HG03460 (cell line): ENCODE data around the gene ZBTB21.

Experiments used
- ATAC-seq: cut with Tn5 transposase; IDR thresholded peaks from one replicate; pipeline ENCODE4 v1.9.1; 2021; ENCODE audit not compliant: unreplicated experiment

Gene ZBTB21

GRCh38 chr21:42040411-42041180, 30.4 kb upstream of the ZBTB21 start:
- ATAC-seq = no peak

GRCh38 chr21:42039911-42040351, 29.8 kb upstream of the ZBTB21 start:
- no peak for ATAC-seq

- ATAC-seq = no peak
Measured at GRCh38 chr21:42039470-42039901, 29.3 kb upstream of the ZBTB21 start.

- no peak for ATAC-seq
Measured at GRCh38 chr21:42038826-42039425, 28.8 kb upstream of the ZBTB21 start.

GRCh38 chr21:42038393-42038792, 28.2 kb upstream of the ZBTB21 start:
- ATAC-seq = no peak

GRCh38 chr21:42037943-42038342, 27.8 kb upstream of the ZBTB21 start:
- ATAC-seq = no peak

- no peak for ATAC-seq
Measured at GRCh38 chr21:42037516-42037915, 27.4 kb upstream of the ZBTB21 start.

DNA sequence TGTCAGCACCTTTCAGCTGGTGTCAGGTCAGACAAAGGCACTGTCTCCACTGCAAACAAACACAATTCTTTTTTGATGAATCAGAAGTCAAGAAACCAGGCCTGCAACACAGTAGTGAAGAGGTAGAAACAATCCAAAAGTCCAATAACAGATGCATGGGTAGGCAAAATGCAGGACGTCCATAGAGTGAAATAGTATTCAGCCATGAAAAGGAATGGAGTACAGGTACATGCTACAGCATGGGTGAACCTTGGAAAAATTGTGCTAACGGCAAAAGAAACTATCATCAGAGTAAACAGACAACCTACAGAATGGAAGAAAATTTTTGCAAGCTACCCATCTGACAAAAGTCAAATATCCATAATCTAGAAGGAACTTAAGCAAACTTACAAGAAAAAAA, 26.2 kb upstream of the ZBTB21 start:
- ATAC-seq = no peak

- ATAC-seq = no peak
Measured at GRCh38 chr21:42032968-42033367, 22.8 kb upstream of the ZBTB21 start.

DNA sequence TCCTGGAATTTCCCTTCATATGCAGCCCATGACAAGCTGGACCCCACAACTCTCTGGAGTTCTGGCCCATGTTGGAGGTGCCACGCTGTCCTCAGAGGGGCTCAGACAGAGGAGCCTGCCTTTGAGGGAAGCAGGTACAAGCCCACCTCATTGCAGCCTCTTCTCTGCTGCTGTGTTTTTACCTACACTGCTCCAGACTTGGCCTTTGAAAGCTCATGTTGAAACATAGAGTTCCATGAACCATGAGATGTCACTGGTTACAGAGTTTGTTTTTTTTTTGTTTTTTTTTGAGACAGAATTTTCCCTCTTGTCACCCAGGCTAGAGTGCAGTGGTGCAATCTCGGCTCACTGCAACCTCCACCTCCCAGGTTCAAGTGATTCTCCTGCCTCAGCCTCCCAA, 22.1 kb upstream of the ZBTB21 start:
- no peak for ATAC-seq

GRCh38 chr21:42031816-42032215, 21.7 kb upstream of the ZBTB21 start:
- ATAC-seq = no peak

DNA sequence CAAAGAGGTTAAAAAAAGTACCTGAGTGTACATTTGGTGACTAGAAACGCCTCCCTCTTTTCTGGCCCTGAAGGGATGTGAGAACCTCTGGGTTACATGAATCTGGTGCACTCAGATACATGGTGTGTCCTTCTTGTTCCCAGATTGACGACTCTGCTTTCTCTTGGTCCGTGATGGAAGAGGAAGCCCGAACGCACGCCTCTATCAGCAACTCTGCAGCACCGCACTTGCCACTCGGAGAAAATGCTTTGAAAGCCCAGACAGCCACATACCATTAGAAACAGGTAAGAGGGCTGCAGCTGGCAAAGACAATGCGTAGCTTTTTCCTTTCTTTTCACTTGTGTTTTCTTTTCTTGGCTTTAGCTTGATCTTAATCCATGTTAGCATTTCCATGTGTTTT, 21.1 kb upstream of the ZBTB21 start:
- no peak for ATAC-seq

GRCh38 chr21:42030311-42030710, 20.2 kb upstream of the ZBTB21 start:
- ATAC-seq = no peak

GRCh38 chr21:42028766-42029425, 18.7 kb upstream of the ZBTB21 start:
- no peak for ATAC-seq

DNA sequence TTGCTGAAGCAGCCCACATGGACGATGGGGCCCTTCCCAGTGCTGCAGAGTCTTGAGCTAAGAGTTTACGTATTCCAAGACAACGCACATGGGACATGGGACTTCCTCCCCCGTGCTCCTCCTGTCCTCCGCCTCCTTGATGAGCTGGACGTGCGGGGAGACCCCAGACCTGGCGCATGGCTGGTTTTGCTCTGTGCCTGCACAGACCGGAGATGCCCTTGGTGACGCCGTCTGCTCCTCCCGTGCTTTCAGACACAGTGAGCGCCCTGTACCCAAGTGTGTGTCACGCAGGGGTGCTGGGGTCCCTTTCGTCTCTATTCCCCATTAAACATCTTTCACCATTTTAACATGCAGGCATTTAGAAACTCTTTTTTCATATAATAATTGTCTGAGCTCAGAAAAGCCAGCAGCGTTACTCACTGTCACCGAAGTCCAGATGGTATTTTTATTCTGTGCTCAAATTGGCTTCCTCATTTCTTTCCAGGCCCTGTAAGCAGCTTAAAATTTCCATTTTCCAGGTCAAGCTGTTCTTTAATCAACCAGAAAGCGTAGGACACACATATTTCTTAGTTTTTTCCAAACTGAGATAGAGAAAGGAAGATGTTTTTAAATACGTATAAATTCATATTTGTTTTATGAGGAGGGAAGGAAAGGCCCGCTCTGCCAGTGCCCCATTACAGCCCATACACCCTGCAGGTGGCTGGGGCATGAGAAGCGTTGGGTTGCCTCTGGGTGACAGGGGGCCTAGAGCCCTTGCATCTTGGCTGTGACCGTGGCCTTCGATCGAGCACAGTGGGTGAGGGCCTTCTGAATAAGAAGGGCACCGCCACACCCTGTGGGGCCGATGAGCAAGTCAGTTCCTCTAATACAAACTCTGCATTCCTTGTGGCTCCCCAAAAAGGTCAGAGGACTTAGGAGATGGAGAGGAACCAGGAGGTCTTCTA, 17.9 kb upstream of the ZBTB21 start:
- ATAC-seq = no peak

GRCh38 chr21:42027085-42027821, 17.1 kb upstream of the ZBTB21 start:
- ATAC-seq = no peak

- ATAC-seq = no peak
Measured at GRCh38 chr21:42026082-42026435, 15.9 kb upstream of the ZBTB21 start.

DNA sequence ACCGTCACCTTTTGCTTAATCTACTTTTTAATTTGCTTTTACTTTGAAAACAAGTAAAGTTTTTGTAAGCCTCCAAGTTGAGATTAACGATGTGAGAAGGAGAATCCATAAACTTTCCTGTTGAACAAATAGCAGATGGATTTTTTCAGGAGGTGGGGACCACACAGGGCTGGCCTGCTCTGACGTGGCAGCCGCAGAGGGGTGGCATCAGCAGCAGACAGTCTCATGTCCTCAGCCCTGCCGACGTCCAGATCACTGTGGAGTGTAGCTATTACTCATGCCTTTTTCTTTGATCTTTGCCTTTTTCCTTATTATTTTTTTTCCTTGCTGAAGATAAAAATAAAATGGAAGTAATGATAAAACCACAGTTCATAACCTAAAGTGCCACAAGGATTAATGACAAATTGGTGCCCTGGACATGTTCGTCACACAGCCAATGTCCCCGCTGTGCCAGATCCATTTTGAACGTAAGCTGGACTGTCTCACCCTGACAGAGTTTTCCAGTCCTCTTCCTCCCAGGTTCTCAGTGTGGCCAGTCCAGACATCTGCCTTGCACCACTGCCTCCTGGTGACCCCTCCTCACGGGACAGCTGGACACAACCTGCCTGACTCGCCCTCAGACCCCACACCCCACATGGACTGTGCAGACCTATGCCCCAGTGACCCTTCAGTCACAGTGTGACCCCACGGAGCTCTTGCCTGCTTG, 15.4 kb upstream of the ZBTB21 start:
- ATAC-seq = no peak

DNA sequence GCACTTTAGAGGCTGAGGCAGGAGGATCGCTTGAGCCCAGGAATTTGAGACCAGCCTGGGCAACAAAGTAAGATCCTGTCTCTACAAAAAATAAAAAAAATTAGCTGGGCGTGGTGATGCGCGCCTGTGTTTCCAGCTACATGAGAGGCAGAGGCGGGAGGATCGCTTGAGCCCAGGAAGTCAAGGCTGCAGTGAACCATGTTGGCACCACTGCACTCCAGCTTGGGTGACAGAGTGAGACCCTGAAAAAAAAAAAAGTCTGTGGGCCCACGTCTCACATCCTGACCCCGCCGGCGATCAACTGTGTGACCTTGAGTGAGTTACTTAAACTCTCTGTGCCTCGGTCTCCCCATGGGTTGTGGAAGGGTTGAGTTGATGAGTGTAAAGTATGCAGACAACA, 12.7 kb upstream of the ZBTB21 start:
- ATAC-seq = no peak

GRCh38 chr21:42022091-42022430, 11.9 kb upstream of the ZBTB21 start:
- ATAC-seq = no peak
